GM12872 (cell line): ENCODE data around the gene ANGPTL2.

ENCODE experiments used
- CTCF ChIP-seq: IDR thresholded peaks from 3 replicates; pipeline ENCODE4 v1.5.1; 2011; ENCODE audit warnings: low read depth, mild to moderate bottlenecking, low read length, moderate library complexity; ENCODE audit not compliant: insufficient read depth

The ANGPTL2 gene

GRCh38 chr9:127107929-127108876 lies 14.2 kb downstream of the ANGPTL2 start:
- no peak for TF ChIP-seq CTCF

DNA sequence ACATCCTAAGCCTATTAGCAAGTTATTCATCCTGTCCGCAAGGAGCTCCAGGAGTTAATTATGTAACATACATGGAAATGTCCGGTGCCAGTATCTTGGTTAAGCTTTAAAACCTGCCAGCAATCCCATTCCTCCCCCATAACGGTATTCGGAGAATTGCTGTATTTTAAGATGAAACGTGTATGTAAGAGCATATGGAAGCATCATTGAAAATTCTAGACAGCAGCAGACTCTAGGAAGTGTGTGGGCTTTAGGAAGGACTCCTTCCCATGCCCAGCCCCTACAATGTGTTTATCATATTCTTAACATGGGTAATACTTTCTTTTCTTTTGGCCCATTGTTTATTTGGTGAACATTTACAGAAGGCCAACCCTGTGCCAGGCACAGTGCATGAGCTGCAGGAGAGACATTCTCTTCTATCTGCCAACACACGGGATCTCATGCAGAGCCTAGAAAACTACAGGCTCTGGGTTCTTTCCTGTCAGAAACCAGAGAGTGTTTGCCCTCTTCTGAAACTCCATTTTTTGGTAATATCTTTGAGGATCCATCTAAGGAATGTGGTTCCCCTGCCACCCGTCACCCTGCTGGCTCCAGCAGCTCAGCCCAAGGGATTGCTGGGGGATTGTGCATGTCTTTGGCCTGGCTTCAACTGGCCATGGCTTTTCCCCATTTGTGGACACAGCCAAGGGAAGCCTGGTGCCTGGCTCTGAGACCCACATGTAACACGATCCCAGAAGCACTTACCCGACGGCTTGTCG lies 15.1 kb downstream of the ANGPTL2 start:
- no peak for TF ChIP-seq CTCF

DNA sequence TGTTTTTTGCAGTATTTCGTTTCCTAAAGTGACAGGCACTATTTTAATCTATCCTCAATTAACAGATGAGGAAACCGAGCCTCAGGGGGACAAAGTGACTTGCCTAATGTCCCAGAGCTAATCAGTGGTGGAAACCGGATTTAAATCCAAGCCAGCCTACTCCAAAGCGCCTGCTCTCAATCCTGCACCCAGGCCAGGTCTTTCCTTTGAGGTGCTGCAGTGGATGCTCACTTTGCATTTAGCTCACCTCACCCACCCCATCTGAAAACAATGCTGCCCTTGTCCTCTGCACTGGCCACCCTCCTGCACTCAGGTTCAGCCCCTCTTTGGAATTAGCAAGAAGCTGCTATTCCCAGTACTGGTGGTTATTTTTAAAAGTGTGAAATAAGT lies 16.0 kb downstream of the ANGPTL2 start:
- TF ChIP-seq CTCF = no peak

DNA sequence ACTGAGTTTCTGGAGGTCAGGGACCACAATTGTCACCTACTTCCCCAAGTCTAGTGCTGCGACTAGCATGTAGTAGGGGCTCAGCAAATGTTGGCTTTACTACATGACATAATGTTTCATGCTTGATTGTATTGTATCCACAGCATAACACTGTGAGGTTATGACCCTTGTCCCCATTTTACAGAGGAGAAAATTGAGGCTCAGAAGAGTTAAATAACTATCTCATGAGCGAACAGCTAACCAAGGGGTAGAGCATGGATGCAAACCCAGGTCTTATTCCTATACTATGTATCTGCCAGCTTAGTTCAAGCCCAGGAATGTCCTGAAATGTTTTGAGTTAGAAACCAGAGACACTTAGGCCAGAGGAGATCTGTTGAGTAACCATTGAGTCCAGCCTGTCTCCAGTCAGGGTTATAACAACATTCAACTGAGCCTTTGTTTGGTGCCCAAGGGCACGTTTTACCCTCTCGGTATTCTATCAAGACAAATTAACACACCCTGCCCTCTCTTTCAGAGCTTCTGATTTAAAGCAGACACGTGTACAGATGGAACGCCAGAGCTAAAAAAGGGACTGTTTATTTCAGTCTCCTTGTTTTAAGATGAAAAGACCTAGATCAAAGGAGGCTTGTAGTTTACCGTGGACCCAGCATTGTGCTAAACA lies 16.5 kb downstream of the ANGPTL2 start:
- TF ChIP-seq CTCF = no peak

DNA sequence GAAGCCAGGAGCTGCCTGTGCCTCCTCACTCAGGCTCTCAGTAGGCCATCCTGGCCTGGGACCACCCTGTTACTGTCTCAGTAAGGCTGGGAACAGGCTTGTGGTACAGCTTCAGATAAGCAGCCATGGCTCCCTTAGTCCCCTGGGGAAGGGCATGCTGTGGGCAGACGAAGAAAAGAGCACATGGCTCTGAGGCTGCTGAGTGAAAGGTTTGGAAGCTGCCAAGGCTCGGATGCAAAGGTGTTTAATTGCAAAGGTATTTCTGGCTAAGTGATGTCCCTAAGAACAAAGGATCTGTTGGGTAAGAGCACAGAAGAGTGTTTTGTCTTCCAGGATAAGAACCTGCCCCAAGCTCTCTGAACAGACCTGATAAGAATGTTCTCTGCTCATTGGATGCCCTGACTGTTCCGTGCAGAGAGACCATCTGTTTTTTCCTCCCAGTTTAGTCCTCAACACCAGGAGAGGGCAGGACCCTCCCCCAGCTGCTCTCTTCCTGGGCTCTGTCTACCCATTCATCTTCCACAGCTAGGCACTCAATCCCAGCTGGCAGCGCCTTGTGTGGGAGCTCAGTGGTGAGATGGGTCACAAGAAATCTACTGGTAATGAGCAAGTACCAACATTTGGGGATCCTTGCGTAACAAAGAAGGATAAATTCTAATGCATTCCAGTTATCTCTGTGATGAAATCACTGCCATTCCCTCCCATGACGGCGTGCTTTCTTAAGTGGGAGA lies 17.7 kb downstream of the ANGPTL2 start:
- TF ChIP-seq CTCF = no peak

DNA sequence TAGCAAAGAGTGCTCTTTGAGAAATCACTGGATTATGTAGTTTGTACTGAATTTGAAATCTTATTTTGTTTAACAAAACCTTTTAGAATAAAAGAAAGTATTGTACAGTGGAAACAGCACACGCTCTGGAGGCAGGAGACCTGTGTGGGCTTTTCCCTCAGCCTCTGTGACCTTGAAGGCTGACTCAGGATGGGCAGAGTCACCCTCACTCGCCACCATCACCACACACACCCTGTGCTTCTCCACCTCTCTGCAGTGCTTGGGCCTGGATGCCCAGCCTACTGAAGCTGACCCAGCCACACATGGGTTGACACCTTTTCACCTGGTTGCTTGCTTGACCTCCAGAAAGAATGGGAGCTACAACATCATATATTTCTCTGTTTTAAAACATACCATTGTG lies 19.6 kb downstream of the ANGPTL2 start:
- no peak for TF ChIP-seq CTCF
